Measurements from ENCODE around the gene BNIP3. TPM values are rescaled to one million over a fixed set of nuclear protein-coding genes. Genes with fewer than 3 reads are reported as not detected.

BNIP3 gene
- total and polyA plus RNA-seq, 2 of the 8 experiments (the other 6 are each of a cell fraction or from before 2014, with no cell fraction given), result 25.8 to 58.9 TPM

DNA sequence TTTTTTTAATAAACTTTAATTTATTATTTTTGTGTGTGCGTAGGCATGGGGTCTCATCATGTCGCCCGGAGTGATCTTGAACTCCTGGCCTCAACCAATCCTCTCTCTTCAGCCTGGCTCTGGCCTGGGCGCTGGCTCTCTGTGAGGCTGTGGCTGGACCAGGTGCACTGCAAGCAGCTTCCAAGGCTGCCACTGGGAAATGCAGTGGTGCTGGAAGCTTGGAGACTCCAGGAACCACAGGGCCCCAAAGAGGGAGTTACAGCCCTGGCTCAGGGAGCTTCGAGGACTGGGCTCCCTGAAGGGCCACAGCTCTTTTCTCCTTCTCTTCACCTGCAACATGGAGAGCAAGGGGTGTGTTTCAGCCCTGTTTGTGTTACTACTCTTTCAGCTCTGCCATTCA lies 36.7 kb upstream of the BNIP3 start:
- Histone ChIP-seq H3K18ac (ENCODE audit: extremely low read depth, low read length) (no peak overlapping the region), H3K27ac (ENCODE audit: low read depth, low read length) (no peak overlapping the region), H3K23ac (ENCODE audit: insufficient read length) (no peak overlapping the region), H3K4me2 (ENCODE audit: insufficient read depth in 1 of 2, low read depth in 2 of 2, low read length in 2 of 2) (no peak overlapping the region), H3K14ac (ENCODE audit: insufficient read length) (no peak overlapping the region), H3K27me3 (replicated peaks in 1 of 4; ENCODE audit: control insufficient read depth in 3 of 4, extremely low read depth in 1 of 4, insufficient read depth in 3 of 4, low read length in 3 of 4) (peaks cover 0 to 4% (median 1%) of the 10 kb centered on the region in 4 experiments; a peak in 3 of 7 replicates), H3K9me3 (ENCODE audit: insufficient read depth in 2 of 2, low read depth in 1 of 2, low read length in 1 of 2) (no peaks in the 10 kb centered on the region; a peak in 1 of 4 replicates), H2BK20ac (ENCODE audit: low read length) (no peak overlapping the region), H4K8ac (ENCODE audit: extremely low read depth, insufficient read depth, low read length) (no peak overlapping the region), H3K9ac (replicated peaks in 1 of 4; ENCODE audit: extremely low read depth in 1 of 4, low read depth in 3 of 4, low read length in 3 of 4) (no peak overlapping the region), H3K4me1 (replicated peaks in 1 of 4; ENCODE audit: control insufficient read depth in 3 of 4, insufficient read depth in 4 of 4, low read length in 3 of 4) (peaks cover 2 to 6% (median 3%) of the 10 kb centered on the region in 4 experiments; a peak in 5 of 7 replicates), H2BK5ac (ENCODE audit: low read depth, low read length) (no peak overlapping the region), H2AFZ (ENCODE audit: low read length) (no peak overlapping the region), H3K23me2 (ENCODE audit: low read depth, low read length) (no peaks in the 10 kb centered on the region), H3K4me3 (ENCODE audit: extremely low read depth in 1 of 4, insufficient read depth in 2 of 4, low read depth in 3 of 4, low read length in 4 of 4) (no peak overlapping the region), H3K36me3 (ENCODE audit: control insufficient read depth in 2 of 4, insufficient read depth in 4 of 4, low read length in 3 of 4) (no peaks in the 10 kb centered on the region), H4K5ac (ENCODE audit: insufficient read length, low read depth, low read length) (no peak overlapping the region), H3K56ac (replicated peaks; ENCODE audit: insufficient read length, low read depth, low read length) (no peak overlapping the region), H2AK5ac (ENCODE audit: low read depth, low read length) (no peak overlapping the region), H2BK15ac (ENCODE audit: low read length) (no peak overlapping the region), H4K20me1 (replicated peaks in 1 of 2; ENCODE audit: control insufficient read depth in 1 of 2, insufficient read depth in 2 of 2, low read length in 2 of 2) (no peaks in the 10 kb centered on the region), H2BK120ac (replicated peaks; ENCODE audit: low read depth, low read length) (no peak overlapping the region), H4K91ac (replicated peaks; ENCODE audit: insufficient read length, low read length) (no peak overlapping the region), H2BK12ac (ENCODE audit: low read depth, low read length) (no peak overlapping the region), H3K79me1 (ENCODE audit: low read depth, low read length) (peaks cover 2% of the 10 kb centered on the region; the same call in 1 of the 2 replicates), H3K79me2 (ENCODE audit: control insufficient read depth in 1 of 2, insufficient read depth in 2 of 2, low read length in 2 of 2) (no peaks in the 10 kb centered on the region), H3K4ac (replicated peaks; ENCODE audit: insufficient read length, low read depth, low read length) (no peak overlapping the region)
- ChIA-PET POLR2A (ENCODE audit: partially characterized antibody) (interaction anchor here (0.8 kb wide), 1 partner anchor 21 kb away, joined by 3 read pairs; no protein-coding TSS in a partner anchor), CTCF (ENCODE audit: partially characterized antibody) (interaction anchor here (1.0 to 6.0 kb wide), 6 partner anchors 18 to 187 kb away, joined by 3 to 86 read pairs (median 3); no protein-coding TSS in a partner anchor)
- 72% methylated on average over 3 of the region's 5 CpGs; no CpG with 5 or more reads in 1 of the 2 experiments for WGBS, 2 experiments (ENCODE audit: extremely low coverage in 1 of 2, insufficient coverage in 1 of 2, insufficient read length in 1 of 2, insufficient replicate concordance in 2 of 2, low coverage in 1 of 2, low lambda C conversion rate in 2 of 2, missing lambda C conversion rate in 1 of 2)
- no peak for FAIRE-seq
- DNase-seq (ENCODE audit: low read depth in 1 of 2, low spot score in 2 of 2), result no peak
- TF ChIP-seq SIX5 (IDR thresholded peaks at IDR 0.05; ENCODE audit: low read depth, low read length), result no peak
